Astrocyte of the cerebellum (primary cell): ENCODE results near the gene NDOR1.

ENCODE experiments used
- DNase-seq: peaks from one replicate; pipeline ENCODE4 v3.0.0-alpha.2; 2011; ENCODE audit warnings: low read depth
- H3K4me3 ChIP-seq: 2 replicates; pipeline ENCODE4 v1.5.1; 2011; ENCODE audit warnings: mild to moderate bottlenecking, low read depth, low read length, moderate library complexity
- CTCF ChIP-seq: IDR thresholded peaks from 2 replicates; pipeline ENCODE4 v1.5.1; 2012; ENCODE audit warnings: low read length, low read depth, moderate library complexity, mild to moderate bottlenecking; ENCODE audit errors: missing control alignments
- in situ Hi-C: cut with HindIII; loops from 2 replicates; pipeline ENCODE4 v1.10.0; 2017; ENCODE audit warnings: low sequenced_read_pairs

NDOR1 gene

GRCh38 chr9:137183980-137184595, 21.4 kb upstream of the NDOR1 start:
- in situ Hi-C loops: no loop called here
- DNase-seq: no peak
- TF ChIP-seq CTCF: no peak
- H3K4me3 ChIP-seq: no peak overlapping the region

DNA sequence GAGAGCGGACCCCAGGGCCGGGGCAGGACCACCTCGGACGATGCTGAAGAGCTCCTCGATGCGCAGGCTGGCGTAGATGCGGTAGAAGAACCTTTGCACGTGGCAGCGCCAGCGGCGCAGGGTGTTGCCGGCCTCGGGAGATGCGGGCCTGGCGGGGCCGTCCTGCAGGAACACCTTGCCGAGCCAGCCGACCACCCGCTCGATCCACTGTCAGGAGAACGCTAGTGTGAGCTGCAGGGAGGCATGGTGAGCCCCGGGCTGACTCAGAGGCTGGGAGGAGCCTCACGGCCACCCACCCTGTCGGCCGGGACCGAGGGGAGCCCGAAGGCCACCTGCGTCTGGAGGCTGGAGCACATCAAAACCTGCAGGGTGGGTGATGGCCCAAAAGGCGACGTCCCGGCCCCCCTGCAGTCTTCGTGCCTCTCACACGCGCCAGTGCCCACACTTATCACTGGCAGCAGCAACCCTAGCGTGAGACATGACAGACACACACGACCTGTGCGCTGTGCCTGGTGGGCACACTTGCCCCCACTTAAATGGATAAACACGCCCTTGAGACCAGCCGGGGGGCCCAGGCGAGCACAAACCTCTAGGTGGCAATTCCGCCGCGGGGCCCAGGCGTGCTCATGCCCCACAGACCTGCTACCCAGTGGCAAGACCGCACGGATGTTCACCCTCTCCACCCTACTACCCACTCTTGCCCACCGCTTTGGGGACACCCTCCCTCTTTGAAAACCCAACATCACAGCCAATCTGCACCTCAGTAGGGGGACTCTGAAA, 20.4 kb upstream of the NDOR1 start:
- no peak for DNase-seq
- no peak for TF ChIP-seq CTCF
- H3K4me3 ChIP-seq: no peak overlapping the region
- in situ Hi-C loops: no loop called here

DNA sequence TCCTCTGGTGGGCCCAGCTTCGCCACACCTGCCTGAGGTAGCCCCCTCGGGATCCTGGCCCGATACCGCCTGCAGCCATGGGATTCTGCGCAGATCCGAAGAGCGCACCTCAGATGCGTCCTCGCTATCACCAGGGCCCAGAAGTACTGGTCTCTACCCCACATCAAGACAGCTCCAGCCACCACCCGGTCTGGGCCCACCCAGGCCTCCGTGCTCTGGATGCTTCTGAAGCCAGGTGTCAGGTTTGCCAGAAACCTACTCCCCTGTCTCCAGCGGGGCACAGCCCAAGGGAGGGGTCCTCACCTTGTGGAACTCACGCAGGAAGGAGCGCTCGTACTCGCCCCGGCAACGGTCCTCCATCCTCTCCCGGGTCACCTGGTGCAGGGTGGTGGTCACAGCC, 19.6 kb upstream of the NDOR1 start:
- no peak for TF ChIP-seq CTCF

DNA sequence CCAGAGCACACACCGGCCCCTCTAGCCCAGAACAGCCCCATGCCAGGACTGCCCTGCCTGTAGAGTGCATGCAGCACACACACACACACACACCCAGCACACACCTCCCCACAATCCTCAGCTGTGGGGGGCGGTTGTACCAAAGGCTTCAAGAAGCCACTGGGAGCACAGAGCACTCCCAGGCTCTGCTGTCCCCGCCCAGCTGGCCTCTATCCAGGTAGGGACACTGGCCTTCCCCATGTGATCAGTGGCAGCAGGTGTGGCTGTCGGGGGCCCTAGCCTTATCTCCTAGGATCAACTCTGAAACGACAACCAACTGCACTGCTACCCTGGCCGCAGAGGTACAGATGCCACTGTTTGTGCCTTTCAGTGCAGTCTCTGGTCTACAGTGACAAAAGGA, 19.1 kb upstream of the NDOR1 start:
- H3K4me3 ChIP-seq: no peak overlapping the region
- no peak for DNase-seq
- TF ChIP-seq CTCF: no peak
- in situ Hi-C loops: no loop called here

More for the DNA sequence above, 19.6 kb upstream of the NDOR1 start:
- no peak for DNase-seq
- in situ Hi-C loops: no loop called here
- no peak overlapping the region for H3K4me3 ChIP-seq

- TF ChIP-seq CTCF: no peak
- in situ Hi-C loops: no loop called here
- no peak for DNase-seq
- peak overlapping the region; percentile 93 for H3K4me3 ChIP-seq
Measured at GRCh38 chr9:137187386-137187785, 18.1 kb upstream of the NDOR1 start.

DNA sequence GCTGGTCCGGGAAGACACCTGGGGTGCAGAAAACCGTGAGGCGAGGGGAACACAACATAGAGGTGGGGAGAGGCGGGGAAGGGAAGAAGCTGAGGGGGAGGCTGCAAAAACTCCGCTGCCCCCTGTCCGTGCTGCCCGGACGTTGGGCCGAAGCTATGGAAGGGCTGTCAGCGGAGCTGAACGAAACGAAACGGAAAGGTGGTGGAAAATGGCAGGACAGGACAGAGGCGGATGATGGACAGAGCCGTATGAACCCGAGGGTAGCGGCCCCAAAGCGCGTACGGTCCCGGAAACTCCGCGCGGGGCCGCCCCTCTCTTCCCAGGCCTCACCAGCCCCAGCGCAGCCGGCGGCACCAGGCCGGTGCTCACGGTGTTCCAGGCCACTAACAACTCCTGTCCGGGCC, 17.4 kb upstream of the NDOR1 start:
- no peak for DNase-seq
- in situ Hi-C loops: no loop called here
- peak overlapping the region; percentile 93 for H3K4me3 ChIP-seq
- TF ChIP-seq CTCF: no peak
